Testis (tissue), 2 donors: Measurements from ENCODE around the gene DRD5.
"Not testable (repeated sequence)": the region's sequence is repeated elsewhere in the genome, so short reads cannot be mapped to it uniquely, and the experiment has no call there.

Source experiments
- POLR2A ChIP-seq: fragments of 450-650 bp; IDR thresholded peaks from one replicate; pipeline ENCODE4 v1.6.1; 2017; ENCODE audit warnings: antibody characterized with exemption, mild to moderate bottlenecking, moderate library complexity
- TF ChIP-seq, protein P1 (sequence below), 3 experiments: fragments of 450-650 bp in 2 of 3; fragments of 200-600 bp in 1 of 3; sonication (generic) in 1 of 3; IDR thresholded peaks; one replicate each; pipeline ENCODE4 v1.5.1; 2016 to 2019; ENCODE audit warnings: antibody characterized with exemption in 3 of 3, mild to moderate bottlenecking in 2 of 3, moderate library complexity in 1 of 3

DNA sequence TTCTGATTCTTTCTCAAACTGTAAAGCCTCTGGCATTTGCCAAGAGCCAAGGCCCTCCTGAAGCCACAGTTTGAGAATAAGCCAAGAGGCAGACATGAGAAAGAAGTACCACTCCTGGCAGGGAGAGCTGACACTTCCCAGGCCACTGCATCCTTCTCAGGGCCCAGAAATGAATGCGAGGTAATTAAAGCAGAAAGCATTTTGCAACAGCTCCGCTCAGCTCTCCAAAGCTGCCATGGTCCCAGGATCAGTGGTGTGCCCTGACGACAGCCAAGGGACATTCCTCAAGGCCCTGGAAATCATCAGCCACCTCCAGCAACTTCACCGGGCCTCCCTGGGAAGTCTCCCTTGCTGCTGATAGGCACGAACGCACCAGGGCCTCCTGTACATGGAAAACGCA lies 44.2 kb upstream of the DRD5 start:
- TF ChIP-seq POLR2A, result not testable (repeated sequence)
- TF ChIP-seq, protein P1, sequence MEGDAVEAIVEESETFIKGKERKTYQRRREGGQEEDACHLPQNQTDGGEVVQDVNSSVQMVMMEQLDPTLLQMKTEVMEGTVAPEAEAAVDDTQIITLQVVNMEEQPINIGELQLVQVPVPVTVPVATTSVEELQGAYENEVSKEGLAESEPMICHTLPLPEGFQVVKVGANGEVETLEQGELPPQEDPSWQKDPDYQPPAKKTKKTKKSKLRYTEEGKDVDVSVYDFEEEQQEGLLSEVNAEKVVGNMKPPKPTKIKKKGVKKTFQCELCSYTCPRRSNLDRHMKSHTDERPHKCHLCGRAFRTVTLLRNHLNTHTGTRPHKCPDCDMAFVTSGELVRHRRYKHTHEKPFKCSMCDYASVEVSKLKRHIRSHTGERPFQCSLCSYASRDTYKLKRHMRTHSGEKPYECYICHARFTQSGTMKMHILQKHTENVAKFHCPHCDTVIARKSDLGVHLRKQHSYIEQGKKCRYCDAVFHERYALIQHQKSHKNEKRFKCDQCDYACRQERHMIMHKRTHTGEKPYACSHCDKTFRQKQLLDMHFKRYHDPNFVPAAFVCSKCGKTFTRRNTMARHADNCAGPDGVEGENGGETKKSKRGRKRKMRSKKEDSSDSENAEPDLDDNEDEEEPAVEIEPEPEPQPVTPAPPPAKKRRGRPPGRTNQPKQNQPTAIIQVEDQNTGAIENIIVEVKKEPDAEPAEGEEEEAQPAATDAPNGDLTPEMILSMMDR (IDR thresholded peaks at IDR 0.05), result not testable (repeated sequence)
